GM12864 (cell line): ENCODE data around the gene MATK.

Experiments used
- DNase-seq: peaks from one replicate; pipeline ENCODE4 v3.0.0-alpha.2; 2011; ENCODE audit warnings: low read depth
- H3K4me3 ChIP-seq: 2 replicates; pipeline ENCODE4 v1.5.1; 2011; ENCODE audit warnings: mild to moderate bottlenecking, low read depth, low read length, control low read depth
- TF ChIP-seq, protein P1 (sequence below): IDR thresholded peaks from 2 replicates; pipeline ENCODE4 v1.5.1; 2011; ENCODE audit warnings: low read depth, mild to moderate bottlenecking, moderate library complexity, low read length, control low read depth, inconsistent platforms; ENCODE audit errors: missing control alignments

Gene MATK

DNA sequence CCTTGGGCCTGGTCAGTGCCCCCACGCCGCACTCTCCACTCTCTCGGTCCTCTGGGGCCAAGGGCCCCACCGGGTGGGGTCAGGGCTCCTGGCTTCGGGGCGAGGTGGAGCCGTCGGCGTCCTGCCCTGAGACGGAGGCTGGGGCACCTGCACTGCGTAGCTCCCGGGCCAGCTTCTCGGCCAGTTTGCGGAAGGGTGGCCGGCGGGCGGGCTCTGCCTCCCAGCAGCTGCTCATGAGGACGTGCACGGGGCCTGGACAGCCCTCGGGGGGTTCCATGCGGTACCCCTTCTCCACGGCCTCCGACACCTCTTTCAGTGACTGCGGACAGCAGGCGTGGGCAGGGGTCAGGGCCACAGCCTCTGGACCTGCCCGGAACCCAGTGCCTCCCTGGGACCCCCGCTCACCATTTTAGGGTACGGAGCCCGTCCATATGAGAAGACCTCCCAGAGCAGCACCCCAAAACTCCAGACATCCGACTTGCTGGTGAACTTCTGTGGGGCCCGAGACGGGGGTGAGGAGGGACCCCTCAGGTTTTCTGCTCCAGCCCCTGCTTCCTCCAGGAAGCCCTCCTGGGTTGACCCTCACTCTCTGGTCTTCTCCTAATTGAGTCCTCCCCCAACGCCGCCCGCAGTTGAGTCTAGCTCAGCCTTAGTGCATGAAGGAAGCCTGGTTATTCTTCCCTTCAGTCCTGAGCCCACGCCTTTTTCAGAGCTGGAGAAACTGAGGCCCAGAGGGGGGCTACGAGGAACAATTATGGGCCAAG lies 7.9 kb downstream of the MATK start:
- DNase-seq, result no peak
- TF ChIP-seq, protein P1, sequence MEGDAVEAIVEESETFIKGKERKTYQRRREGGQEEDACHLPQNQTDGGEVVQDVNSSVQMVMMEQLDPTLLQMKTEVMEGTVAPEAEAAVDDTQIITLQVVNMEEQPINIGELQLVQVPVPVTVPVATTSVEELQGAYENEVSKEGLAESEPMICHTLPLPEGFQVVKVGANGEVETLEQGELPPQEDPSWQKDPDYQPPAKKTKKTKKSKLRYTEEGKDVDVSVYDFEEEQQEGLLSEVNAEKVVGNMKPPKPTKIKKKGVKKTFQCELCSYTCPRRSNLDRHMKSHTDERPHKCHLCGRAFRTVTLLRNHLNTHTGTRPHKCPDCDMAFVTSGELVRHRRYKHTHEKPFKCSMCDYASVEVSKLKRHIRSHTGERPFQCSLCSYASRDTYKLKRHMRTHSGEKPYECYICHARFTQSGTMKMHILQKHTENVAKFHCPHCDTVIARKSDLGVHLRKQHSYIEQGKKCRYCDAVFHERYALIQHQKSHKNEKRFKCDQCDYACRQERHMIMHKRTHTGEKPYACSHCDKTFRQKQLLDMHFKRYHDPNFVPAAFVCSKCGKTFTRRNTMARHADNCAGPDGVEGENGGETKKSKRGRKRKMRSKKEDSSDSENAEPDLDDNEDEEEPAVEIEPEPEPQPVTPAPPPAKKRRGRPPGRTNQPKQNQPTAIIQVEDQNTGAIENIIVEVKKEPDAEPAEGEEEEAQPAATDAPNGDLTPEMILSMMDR, result no peak
- H3K4me3 ChIP-seq, result no peak overlapping the region

DNA sequence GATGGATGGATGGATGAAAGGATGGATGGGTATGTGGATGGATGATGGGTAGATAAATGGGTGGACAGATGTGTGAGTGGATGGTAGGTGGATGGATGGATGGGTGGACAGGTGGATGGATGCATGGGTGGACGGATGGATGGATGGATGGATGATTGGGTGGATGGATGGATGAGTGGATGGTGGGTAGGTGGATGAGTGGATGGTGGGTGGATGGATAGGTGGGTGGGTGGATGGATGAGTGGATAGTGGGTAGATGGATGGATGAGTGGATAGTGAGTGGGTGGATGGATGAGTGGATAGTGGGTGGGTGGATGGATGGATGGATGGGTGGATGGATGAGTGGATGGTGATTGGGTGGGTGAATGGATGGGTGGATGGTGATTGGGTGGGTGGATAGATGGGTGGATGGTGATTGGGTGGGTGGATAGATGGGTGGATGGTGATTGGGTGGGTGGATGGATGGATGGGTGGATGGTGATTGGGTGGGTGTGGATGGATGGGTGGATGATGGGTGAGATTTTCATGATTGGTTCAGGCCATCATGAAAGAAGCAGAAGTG lies 9.6 kb downstream of the MATK start:
- H3K4me3 ChIP-seq, result no peak overlapping the region
- no peak for DNase-seq

DNA sequence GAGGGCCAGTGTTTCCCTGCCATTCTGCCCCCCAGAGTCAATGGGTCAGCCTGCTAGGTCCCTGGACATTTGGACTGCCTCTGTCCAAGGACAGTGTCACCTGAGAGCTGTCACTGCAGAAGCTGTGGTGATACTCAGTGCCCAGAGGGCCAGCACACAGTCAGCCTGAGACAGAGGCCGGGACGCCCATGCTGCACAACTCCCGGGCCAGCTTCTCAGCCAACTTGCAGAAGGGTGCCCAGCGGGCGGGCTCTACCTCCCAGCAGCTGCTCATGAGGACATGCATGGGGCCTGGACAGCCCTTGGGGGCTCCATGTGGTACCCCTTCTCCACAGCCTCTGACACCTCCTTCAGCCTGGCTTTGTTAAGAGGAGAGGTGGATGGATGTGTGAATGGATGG lies 10.3 kb downstream of the MATK start:
- DNase-seq, result no peak
- TF ChIP-seq, protein P1, result no peak
- no peak overlapping the region for H3K4me3 ChIP-seq

More for the DNA sequence above, 9.6 kb downstream of the MATK start:
- TF ChIP-seq, protein P1, result no peak

DNA sequence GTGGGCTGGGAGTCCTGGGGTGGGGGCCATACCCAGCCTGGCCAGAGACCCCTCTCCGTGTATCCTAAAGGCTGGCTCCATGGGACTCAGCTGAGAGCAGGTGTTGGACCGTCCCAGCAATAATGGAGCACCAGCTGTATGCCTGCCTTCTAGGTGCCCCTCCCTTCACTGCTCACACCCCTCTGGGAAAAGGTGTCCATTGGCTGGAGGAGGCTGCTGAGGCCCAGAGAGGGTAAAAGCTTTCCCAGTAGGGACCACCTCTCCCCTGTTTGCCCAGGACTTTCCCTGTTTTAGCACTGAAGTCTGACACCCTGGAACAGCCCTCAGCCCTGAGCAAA lies 10.8 kb downstream of the MATK start:
- TF ChIP-seq, protein P1, result no peak

DNA sequence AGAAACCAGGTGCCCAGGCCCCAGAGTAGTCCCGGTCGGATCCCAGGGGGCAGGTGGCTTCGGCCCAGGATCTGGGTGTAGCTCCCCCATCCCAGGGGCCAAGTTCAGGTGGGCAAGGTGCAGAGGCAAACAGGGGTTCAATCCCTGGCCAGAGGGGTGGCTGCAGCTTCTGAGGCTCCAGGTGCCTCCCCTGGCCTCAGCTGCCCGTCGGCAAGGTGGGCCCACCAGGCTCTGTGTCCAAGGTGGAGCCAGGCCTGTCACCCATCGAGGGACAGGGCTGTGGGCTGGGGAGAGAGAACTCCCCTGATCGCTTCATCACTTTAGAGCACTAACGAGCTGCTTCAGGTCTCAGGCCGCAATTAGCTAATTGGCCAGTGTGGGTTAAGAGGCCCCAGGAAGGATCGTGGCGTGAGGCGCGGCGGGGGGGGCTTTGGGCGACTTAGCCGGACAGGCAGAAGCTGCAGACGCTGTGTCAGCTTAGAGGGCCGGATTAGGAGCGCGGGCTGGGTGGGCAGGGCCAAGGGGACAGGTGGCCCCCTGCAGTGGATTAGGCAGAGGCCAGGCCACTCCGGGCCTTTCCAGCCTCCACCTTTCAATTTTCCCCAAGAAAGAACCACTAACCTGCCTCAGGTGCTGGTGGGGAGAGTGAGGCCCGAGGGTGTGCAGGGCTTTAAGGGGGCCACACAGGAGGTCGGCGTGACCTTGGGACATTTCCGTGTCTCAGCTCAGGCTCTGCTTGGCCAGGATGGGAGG lies 11.4 kb downstream of the MATK start:
- no peak for DNase-seq
- H3K4me3 ChIP-seq, result no peak overlapping the region

More for the DNA sequence above, 10.8 kb downstream of the MATK start:
- no peak for DNase-seq
- no peak overlapping the region for H3K4me3 ChIP-seq

DNA sequence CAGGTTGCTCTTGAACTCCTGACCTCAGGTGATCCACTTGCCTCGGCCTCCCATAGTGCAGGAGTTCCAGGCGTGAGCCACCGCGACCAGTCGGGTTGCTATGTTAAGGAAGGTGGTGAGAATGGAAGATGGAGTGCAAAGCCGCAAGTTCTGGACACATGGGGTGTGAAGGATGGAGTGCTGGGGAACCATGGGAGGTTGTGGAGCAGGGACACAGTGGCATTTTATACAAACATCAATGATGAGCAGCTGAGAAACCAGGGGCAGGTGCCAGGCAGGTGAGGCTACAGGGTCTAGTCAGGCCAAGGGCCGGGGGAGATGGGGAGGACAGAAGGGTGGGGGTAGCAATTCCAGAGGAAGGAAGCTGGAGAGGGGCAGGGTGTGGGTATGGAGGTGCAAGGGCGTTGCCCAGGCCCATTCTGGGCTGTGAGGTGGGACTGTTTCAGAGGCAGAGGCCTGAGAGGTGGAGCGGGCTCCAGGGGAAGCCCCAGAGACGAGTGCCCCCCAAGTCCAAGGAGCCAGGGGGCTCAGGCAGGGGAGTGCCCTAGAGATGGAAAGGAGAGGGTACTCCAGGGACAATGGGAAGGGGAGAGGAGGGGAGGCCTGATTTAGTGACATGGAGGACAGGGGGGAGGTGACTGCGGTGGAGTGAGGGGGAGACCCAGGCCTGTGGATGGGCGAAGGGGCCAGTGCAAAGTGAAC lies 12.2 kb downstream of the MATK start:
- no peak overlapping the region for H3K4me3 ChIP-seq
- TF ChIP-seq, protein P1, result no peak
- no peak for DNase-seq

More for the DNA sequence above, 11.4 kb downstream of the MATK start:
- TF ChIP-seq, protein P1, result no peak
